CD14-positive monocyte (primary cell): ENCODE results near the gene CPED1. TPM values are rescaled to one million over a fixed set of nuclear protein-coding genes. Genes with fewer than 3 reads are reported as not detected.

Source experiments
- DNase-seq, 3 donors: peaks; one replicate each; pipeline ENCODE4 v3.0.0-alpha.2; 2011 to 2022
- H2AFZ ChIP-seq: 2 replicates; pipeline ENCODE4 v1.6.0; 2012; ENCODE audit warnings: mild to moderate bottlenecking, low read depth, low read length, inconsistent platforms; ENCODE audit not compliant: insufficient read depth, poor library complexity, severe bottlenecking
- H3K27ac ChIP-seq, 2 donors: 1 replicate in 1 of 2; 2 replicates in 1 of 2; pipeline ENCODE4 v1.5.1; 2012 to 2013; ENCODE audit warnings: low read length in 2 of 2, control low read depth in 1 of 2, inconsistent platforms in 1 of 2, low read depth in 1 of 2, mild to moderate bottlenecking in 1 of 2
- H3K27me3 ChIP-seq, 2 donors: one replicate each; pipeline versions ENCODE4 v1.6.0 to v1.6.1; 2011 to 2013; ENCODE audit warnings: low read length in 2 of 2; ENCODE audit not compliant: control insufficient read depth in 2 of 2, insufficient read depth in 2 of 2
- H3K36me3 ChIP-seq, 2 donors: replicated peaks in 1 of 2; 1 replicate in 1 of 2; 2 replicates in 1 of 2; pipeline versions ENCODE4 v1.5.1 to v1.6.1; 2012 to 2013; ENCODE audit warnings: low read length in 2 of 2, control low read depth in 1 of 2, inconsistent platforms in 1 of 2, mild to moderate bottlenecking in 1 of 2; ENCODE audit not compliant: insufficient read depth in 2 of 2, control insufficient read depth in 1 of 2
- H3K4me1 ChIP-seq, 2 donors: 1 replicate in 1 of 2; 2 replicates in 1 of 2; pipeline versions ENCODE4 v1.5.1 to v1.6.1; 2012 to 2013; ENCODE audit warnings: low read length in 2 of 2, control low read depth in 1 of 2, inconsistent platforms in 1 of 2, mild to moderate bottlenecking in 1 of 2, moderate library complexity in 1 of 2; ENCODE audit not compliant: insufficient read depth in 2 of 2, control insufficient read depth in 1 of 2
- H3K4me2 ChIP-seq: replicated peaks from 2 replicates; pipeline ENCODE3; 2012; ENCODE audit warnings: low read length, moderate library complexity, mild to moderate bottlenecking; ENCODE audit not compliant: poor library complexity, severe bottlenecking; ENCODE audit errors: extremely low read depth
- H3K4me3 ChIP-seq, 3 experiments: fragments of 200-600 bp in 1 of 3; sonication (generic) in 1 of 3; replicated peaks in 1 of 3; 1 replicate in 2 of 3; 2 replicates in 1 of 3; pipeline ENCODE4 v1.5.1; 2011 to 2013; ENCODE audit warnings: low read length in 3 of 3, mild to moderate bottlenecking in 3 of 3, control low read depth in 2 of 3, low read depth in 2 of 3, inconsistent platforms in 1 of 3, moderate library complexity in 1 of 3
- H3K79me2 ChIP-seq: 2 replicates; pipeline ENCODE4 v1.6.0; 2012; ENCODE audit warnings: mild to moderate bottlenecking, control low read depth, inconsistent platforms, low read length, moderate library complexity; ENCODE audit not compliant: insufficient read depth
- H3K9ac ChIP-seq: 2 replicates; pipeline ENCODE4 v1.6.0; 2017; ENCODE audit warnings: low read length, mild to moderate bottlenecking; ENCODE audit not compliant: insufficient read depth, poor library complexity, severe bottlenecking
- H3K9me3 ChIP-seq, 2 donors: replicated peaks in 1 of 2; 1 replicate in 1 of 2; 2 replicates in 1 of 2; pipeline versions ENCODE4 v1.5.1 to v1.6.1; 2012 to 2013; ENCODE audit warnings: low read length in 2 of 2, control low read depth in 1 of 2; ENCODE audit not compliant: control insufficient read depth in 1 of 2, insufficient read depth in 1 of 2
- H4K20me1 ChIP-seq: 2 replicates; pipeline ENCODE4 v1.6.0; 2012; ENCODE audit warnings: mild to moderate bottlenecking, low read length, control low read depth, moderate library complexity; ENCODE audit not compliant: insufficient read depth
- H3K27ac Mint-ChIP-seq, 7 donors: one replicate each; pipeline ENCODE4 v1.8.0; 2020; ENCODE audit warnings: mild to moderate bottlenecking in 7 of 7, mixed read lengths in 7 of 7, moderate library complexity in 6 of 7, inconsistent platforms in 2 of 7
- H3K27me3 Mint-ChIP-seq, 3 donors: one replicate each; pipeline ENCODE4 v1.8.0; 2021 to 2022; ENCODE audit warnings: low read depth in 3 of 3, mild to moderate bottlenecking in 3 of 3, mixed read lengths in 3 of 3, moderate library complexity in 3 of 3, inconsistent platforms in 1 of 3
- H3K36me3 Mint-ChIP-seq, 2 donors: one replicate each; pipeline ENCODE4 v1.8.0; 2020; ENCODE audit warnings: mixed read lengths in 2 of 2, inconsistent platforms in 1 of 2, mild to moderate bottlenecking in 1 of 2
- H3K4me1 Mint-ChIP-seq: one replicate; pipeline ENCODE4 v1.8.0; 2020; ENCODE audit warnings: mild to moderate bottlenecking, mixed read lengths
- H3K4me3 Mint-ChIP-seq, 2 donors: one replicate each; pipeline ENCODE4 v1.8.0; 2020; ENCODE audit warnings: mild to moderate bottlenecking in 2 of 2, mixed read lengths in 2 of 2, moderate library complexity in 1 of 2
- H3K9me3 Mint-ChIP-seq, 7 donors: one replicate each; pipeline ENCODE4 v1.8.0; 2020 to 2022; ENCODE audit warnings: mixed read lengths in 7 of 7, mild to moderate bottlenecking in 6 of 7, moderate library complexity in 6 of 7, inconsistent platforms in 2 of 7
- CTCF ChIP-seq: fragments of 200-600 bp; IDR thresholded peaks from one replicate; pipeline ENCODE4 v1.8.0; 2022; ENCODE audit warnings: antibody characterized with exemption, mild to moderate bottlenecking
- WGBS: methylation state at CpG from one replicate; pipeline ENCODE4 v1.1.5; 2013; ENCODE audit warnings: missing lambda C conversion rate; ENCODE audit not compliant: insufficient coverage; 5-methylcytosine and 5-hydroxymethylcytosine counted together
- intact Hi-C, 2 donors: fragments of 100-400 bp; cut with micrococcal nuclease; formaldehyde crosslinking; loops; one replicate each; pipeline versions ENCODE4 v1.15.0 to v1.15.1; 2023
- polyA plus RNA-seq, 3 donors: library from polyadenylated mRNA; depleted of rRNA in 1 of 3; unstranded in 2 of 3; stranded (reverse) in 1 of 3; fragments of 300-500 nt in 2 of 3; fragments of >200 nt in 1 of 3; fragmentation: Illumina TruSeq in 2 of 3; gene quantifications; 1 replicate in 2 of 3; 2 replicates in 1 of 3; pipeline ENCODE4 v1.2.3, GENCODE V29; 2012 to 2021

CPED1 gene
- polyA plus RNA-seq, 3 donors = 9.8 to 30.0 (median 20.4) TPM

- Histone ChIP-seq H3K36me3 (peaks cover 0 to 10% of the 10 kb centered on the region in 2 donors), H4K20me1 (no peaks in the 10 kb centered on the region), H2AFZ (no peak overlapping the region), H3K9me3 (no peaks in the 10 kb centered on the region), H3K4me1 (no peaks in the 10 kb centered on the region), H3K27ac (no peak overlapping the region), H3K4me2 (no peak overlapping the region), H3K4me3 (no peak overlapping the region), H3K79me2 (no peaks in the 10 kb centered on the region), H3K9ac (no peak overlapping the region), H3K27me3 (no peaks in the 10 kb centered on the region)
- no peak for DNase-seq
- intact Hi-C loops = loop anchor here (10.0 kb wide), 2 partner anchors 298 to 308 kb away; no protein-coding TSS in a partner anchor
- Mint-ChIP-seq H3K27me3 (peaks cover 0 to 1% (median 0%) of the 10 kb centered on the region in 3 donors), H3K27ac (peak overlapping the region in 1 of 7 donors; percentile 37), H3K4me3 (no peak overlapping the region), H3K4me1 (peaks cover 2% of the 10 kb centered on the region), H3K36me3 (peaks cover 3 to 6% of the 10 kb centered on the region in 2 donors), H3K9me3 (no peaks in the 10 kb centered on the region)
- no peak for TF ChIP-seq CTCF
- no CpG with 5 or more reads among the region's 2 CpGs for WGBS
Observed at GRCh38 chr7:121102619-121103018, 114.1 kb downstream of the CPED1 start.

DNA sequence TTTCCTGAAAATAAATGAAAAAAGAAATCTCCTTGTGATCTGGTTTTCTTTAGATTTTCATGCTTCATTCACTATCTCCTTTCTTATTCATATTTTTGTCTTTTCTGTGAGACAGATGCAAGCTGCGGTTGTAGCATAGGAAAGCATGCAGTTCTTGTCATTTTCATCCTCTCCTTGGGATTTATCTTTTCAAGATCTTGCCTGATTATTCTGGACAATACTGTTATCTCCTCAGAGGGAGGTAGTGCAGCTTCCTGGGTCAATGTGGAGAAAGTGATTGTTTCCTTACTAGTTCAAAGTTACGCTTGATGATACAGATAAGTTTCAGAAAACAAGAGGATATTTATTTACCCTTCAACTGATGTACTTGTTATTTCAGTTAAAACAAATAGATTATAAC is 114.6 kb downstream of the CPED1 start:
- Histone ChIP-seq H3K27me3 (no peaks in the 10 kb centered on the region), H2AFZ (no peak overlapping the region), H3K9me3 (no peaks in the 10 kb centered on the region), H3K27ac (no peak overlapping the region), H3K9ac (no peak overlapping the region), H3K4me2 (no peak overlapping the region), H4K20me1 (no peaks in the 10 kb centered on the region), H3K36me3 (peaks cover 0 to 10% of the 10 kb centered on the region in 2 donors), H3K79me2 (no peaks in the 10 kb centered on the region), H3K4me3 (no peak overlapping the region), H3K4me1 (no peaks in the 10 kb centered on the region)
- no peak for DNase-seq
- whole genome bisulfite sequencing = no CpG with 5 or more reads among the region's 2 CpGs
- H3K27ac Mint-ChIP-seq = no peak overlapping the region
- peaks cover 2% of the 10 kb centered on the region for H3K4me1 Mint-ChIP-seq
- H3K36me3 Mint-ChIP-seq = peaks cover 3 to 6% of the 10 kb centered on the region in 2 donors
- peaks cover 0 to 1% (median 0%) of the 10 kb centered on the region in 3 donors for H3K27me3 Mint-ChIP-seq
- TF ChIP-seq CTCF = no peak
- no peaks in the 10 kb centered on the region for H3K9me3 Mint-ChIP-seq
- intact Hi-C loops = loop anchor here (10.0 kb wide), 2 partner anchors 298 to 308 kb away; no protein-coding TSS in a partner anchor
- H3K4me3 Mint-ChIP-seq = no peak overlapping the region
